Stimulated activated CD8-positive, alpha-beta memory T cell treated with anti-CD3 and anti-CD28 coated beads, Interleukin-4, amount 100 ng/mL, for 4 hours (primary cell): Measurements from ENCODE around the gene TNNI2.

Source experiments
- DNase-seq, 2 donors: peaks; one replicate each; pipeline ENCODE4 v3.0.0-alpha.2; 2020; ENCODE audit warnings: low read depth in 2 of 2, low spot score in 1 of 2

TNNI2 gene

GRCh38 chr11:1820463-1821325 lies 18.1 kb upstream of the TNNI2 start:
- DNase-seq = no peak

- no peak for DNase-seq
These were observed 17.2 kb upstream of the TNNI2 start for GRCh38 chr11:1821562-1821961.

GRCh38 chr11:1822648-1823375 lies 16.0 kb upstream of the TNNI2 start:
- DNase-seq = no peak

- no peak for DNase-seq
These were observed 15.2 kb upstream of the TNNI2 start for GRCh38 chr11:1823376-1824220.

- DNase-seq = no peak
These were observed 14.4 kb upstream of the TNNI2 start for GRCh38 chr11:1824221-1825038.

- DNase-seq = no peak
These were observed 13.6 kb upstream of the TNNI2 start for GRCh38 chr11:1825039-1825740.

GRCh38 chr11:1825785-1826451 lies 12.9 kb upstream of the TNNI2 start:
- DNase-seq = no peak

- no peak for DNase-seq
These were observed 12.2 kb upstream of the TNNI2 start for GRCh38 chr11:1826552-1827094.

GRCh38 chr11:1827095-1827813 lies 11.5 kb upstream of the TNNI2 start:
- no peak for DNase-seq

- no peak for DNase-seq
These were observed 10.8 kb upstream of the TNNI2 start for GRCh38 chr11:1827931-1828330.

GRCh38 chr11:1828542-1828941 lies 10.2 kb upstream of the TNNI2 start:
- DNase-seq = no peak

GRCh38 chr11:1829039-1829820 lies 9.6 kb upstream of the TNNI2 start:
- DNase-seq = no peak

GRCh38 chr11:1830004-1830321 lies 8.8 kb upstream of the TNNI2 start:
- no peak for DNase-seq

GRCh38 chr11:1830322-1831223 lies 8.2 kb upstream of the TNNI2 start:
- DNase-seq = no peak

GRCh38 chr11:1831338-1832210 lies 7.2 kb upstream of the TNNI2 start:
- DNase-seq = no peak
